ENCODE measurements around the gene DEF6.

Gene DEF6
- total RNA-seq: 6.7 to 106 (median 44.3) reads per million in 17 experiments

- peak; percentile 86 to 94 (median 92) for DNase-seq
Observed at GRCh38 chr6:35297601-35298481, at the start of gene DEF6. TSS of gene DEF6 (plus strand) at chr6:35297818. CDS start at chr6:35297857, 39 bp downstream.

GRCh38 chr6:35248300-35248699 lies 49.3 kb upstream of the DEF6 start:
- no peak for DNase-seq

DNA sequence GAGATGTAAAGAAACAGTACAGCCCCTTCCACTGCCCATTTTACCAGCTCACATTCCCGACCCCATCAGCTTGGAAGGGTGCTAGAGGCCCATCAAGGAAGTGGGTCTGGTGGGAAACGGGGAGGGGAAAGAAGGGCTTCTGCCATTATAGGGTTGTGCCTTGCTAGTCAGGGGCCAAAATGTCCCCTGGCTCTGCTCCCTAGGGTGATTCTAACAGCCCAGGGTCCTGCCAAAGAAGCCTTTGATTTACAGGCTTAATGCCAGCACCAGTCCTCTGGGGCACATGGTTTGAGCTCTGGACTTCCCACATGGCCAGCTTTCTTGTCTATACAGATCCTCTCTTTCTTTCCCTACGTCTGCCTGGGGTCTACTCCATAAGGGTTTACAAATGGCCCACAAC lies 48.7 kb upstream of the DEF6 start:
- DNase-seq: no peak

DNA sequence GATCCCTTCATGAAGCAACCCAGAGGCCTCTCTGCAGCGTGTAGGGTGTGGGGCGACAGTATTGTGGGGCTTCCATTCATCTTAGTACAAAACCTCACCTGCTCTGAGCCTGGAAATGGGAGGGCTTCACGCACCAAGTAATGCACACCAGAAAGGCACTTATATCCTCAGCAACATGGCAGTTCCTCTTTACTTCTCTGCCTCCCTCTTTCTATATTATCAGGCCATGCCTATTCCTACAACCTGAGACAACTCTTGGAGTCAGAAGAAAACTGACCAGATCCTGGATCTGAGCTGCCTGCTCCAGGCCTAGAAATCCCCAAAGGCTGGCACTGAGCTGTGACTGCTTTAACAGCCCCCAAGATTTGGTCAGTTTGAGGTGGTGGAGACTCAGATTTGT lies 45.7 kb upstream of the DEF6 start:
- DNase-seq: no peak

GRCh38 chr6:35253249-35253648 lies 44.4 kb upstream of the DEF6 start:
- DNase-seq: no peak

- DNase-seq: no peak
Observed at GRCh38 chr6:35258336-35258735, 39.3 kb upstream of the DEF6 start.

DNA sequence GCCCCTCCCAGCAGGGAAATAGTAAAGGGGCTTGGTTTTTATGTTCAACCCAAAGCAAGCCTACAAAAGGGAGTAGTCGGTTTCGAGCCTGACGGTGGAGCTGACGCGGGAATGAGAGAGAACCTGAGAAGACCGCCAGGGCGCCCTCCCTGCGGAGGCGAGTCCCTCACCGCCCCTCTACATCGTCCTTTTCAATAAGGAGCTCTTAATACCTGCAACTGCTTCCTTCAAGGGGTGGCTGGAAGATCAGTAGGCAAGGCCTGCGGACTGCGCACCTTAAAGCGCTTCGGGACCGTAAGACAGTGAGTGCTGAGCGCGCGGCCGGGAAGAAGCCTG lies 38.8 kb upstream of the DEF6 start:
- DNase-seq: peak in 1 of 4 experiments; percentile 27

DNA sequence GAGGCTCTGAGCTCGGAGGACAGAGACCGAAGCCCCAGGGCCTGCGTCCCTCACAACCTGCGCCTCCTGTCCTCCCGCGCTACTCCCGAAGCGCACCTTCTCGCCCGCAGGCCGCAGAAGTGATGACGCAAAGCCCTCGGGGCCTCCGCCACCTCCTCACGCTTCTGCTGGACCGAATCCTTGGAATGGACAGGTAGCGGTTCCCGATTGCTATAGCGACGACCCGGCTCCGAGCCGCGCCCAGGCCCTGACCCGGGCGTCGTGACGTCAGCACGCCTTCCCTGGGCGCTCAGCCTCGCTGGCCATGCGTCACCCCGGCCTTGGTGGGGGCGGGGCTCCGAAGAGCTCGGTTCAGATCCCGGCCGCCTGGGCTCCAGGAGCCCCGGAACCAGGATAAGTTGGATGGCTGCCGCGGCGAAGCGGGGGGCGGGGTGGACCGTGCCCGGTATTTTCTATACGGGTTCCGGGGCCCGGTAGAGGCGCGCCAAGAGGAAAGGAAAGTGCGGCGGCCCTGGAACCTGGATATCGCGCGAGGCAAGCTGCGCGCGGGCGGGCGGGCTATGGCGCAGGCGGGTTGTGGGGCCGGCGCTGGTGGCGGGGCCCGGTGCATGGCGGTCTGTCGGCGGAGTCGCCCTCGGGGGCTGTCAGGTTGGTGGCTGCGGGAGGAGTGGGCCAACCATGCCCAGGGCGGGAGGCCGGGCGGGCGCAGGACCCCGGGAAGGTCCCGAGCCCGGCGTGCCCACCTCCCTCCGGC lies 38.2 kb upstream of the DEF6 start, which contains the start of gene ZNF76:
Gene ZNF76, plus strand, starts transcription at position 542 of the 754 bp plus-strand sequence. CDS start 21,417 bp downstream, outside the sequence.
- peak; percentile 98 to 99 (median 98) for DNase-seq

DNA sequence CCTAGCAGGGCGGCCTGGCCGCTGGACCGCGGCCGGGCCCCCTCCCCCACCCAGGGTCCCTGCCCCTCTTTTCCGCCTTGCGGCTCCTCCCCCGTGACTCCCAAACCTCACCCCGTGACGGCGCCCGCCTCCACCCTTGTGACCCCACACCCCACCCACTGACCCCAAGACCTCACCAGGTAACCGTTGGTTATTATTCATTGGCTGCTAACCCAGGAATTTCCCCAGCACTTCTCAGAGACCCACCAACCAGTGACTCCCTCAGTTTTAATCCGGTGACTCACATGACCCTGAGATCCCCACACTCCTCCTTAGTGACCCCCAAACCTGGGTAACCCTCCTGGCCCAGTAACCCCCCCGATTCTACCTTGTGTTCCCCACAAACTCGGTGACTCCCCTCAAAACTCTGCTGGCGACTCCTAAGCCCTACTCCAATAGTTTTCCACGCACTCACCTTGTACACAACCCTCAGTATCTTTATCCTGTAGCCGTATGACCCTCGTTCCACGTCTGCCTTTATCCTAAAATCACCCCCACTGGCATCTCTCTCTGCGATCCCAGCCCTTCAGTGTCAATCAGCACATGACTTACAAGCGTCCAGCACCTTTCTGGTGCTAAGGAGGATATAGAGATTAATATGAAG lies 37.5 kb upstream of the DEF6 start:
- DNase-seq: peak; percentile 67 to 85 (median 79)

DNA sequence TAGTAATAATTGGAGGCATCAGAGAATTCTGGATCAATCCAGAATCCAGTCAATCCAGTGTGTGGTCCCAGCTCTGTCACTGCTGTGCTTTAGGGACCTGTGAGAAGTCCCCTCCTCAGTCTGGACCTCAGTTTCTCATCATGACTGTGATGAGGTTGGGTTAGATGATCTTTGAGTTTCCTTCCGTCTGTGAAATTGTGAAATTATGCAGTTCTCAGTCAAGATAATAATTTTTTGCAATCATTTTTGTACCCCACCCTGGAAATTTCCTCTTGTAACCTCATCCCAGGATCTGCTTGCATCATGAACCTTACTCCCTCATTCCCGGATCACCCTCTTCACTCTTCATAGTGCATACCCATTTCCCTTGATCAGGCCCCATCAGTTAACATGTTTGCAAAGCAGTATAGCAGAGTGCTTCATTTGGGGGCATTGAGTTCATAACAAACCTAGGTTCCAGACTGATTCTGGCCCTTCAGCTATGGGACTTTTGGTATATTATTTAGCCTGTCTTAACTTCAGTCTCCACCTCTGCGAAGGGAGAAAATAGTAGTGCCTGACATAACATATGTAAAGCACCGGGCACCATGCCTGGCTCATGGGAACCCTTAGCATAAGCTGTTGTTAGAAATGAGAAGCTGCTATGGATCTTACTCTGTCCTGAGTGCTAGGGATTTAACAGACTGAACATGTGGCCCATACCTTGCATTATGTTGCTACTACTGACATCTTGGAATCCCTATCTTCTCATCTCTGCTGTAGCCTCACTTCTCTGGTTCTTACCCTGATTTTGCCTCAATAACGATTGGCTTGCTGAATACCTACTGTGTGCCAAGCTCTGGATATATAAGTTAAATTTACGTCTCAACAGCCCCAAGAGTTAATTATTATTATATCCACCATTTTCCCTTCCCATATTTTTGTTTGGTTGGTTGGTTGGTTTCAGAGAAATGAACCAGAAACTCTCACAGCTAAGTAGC lies 36.7 kb upstream of the DEF6 start:
- DNase-seq: no peak

GRCh38 chr6:35262596-35262995 lies 35.0 kb upstream of the DEF6 start:
- DNase-seq: no peak

DNA sequence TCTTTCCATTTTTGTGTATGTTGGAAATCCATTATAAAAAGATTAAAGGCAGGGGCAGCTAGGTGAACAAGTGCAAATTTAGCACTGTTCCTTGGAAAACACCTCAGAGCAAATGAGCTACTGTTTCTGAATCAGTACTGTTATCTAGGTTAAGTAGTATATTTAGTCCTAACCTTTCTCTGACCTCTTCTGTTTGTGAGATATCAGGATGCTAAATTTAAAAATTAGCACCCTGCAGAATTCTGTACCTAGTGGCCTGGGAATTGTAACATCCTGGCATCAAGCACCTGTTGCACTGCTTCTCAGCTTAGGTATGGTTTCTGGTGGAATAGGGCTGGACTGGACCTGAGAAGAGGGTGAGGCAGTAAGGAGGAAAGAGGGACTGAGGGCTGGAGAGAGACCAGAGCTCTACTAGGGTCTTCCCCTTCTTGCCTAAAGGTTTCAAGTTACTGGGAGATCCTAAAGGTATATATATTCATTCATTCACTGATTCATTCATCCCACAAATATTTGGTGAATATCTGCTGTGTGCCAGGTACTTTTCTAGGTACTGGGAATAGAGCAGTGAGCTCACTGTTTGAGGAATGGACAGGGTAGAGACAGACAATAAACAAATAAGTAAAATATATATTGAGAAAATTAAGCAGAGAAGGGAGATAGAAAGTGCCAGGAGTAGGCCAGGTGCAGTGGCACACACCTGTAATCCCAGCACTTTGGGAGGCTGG lies 32.9 kb upstream of the DEF6 start:
- no peak for DNase-seq

DNA sequence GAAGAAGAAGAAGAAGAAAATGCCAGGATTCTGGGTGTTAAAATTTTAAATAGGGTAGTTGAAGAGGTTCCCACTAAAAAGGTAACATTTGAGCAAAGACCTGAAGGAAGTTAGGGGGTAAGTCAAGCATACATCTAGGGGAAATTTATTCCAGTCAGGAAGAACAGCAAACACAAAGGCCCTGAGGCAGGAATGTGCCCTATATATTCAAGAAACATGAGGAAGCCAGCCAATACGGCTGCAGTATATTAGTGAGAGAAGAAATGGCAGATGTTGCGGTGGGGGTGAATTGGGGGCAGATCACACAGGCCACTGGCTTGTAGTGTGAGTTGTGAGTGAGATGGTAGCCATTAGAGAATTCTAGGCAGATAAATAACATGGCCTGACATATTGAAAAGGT lies 32.1 kb upstream of the DEF6 start:
- DNase-seq: no peak

GRCh38 chr6:35267446-35267845 lies 30.2 kb upstream of the DEF6 start:
- DNase-seq: no peak

- DNase-seq: no peak
Observed at GRCh38 chr6:35267897-35268296, 29.7 kb upstream of the DEF6 start.

DNA sequence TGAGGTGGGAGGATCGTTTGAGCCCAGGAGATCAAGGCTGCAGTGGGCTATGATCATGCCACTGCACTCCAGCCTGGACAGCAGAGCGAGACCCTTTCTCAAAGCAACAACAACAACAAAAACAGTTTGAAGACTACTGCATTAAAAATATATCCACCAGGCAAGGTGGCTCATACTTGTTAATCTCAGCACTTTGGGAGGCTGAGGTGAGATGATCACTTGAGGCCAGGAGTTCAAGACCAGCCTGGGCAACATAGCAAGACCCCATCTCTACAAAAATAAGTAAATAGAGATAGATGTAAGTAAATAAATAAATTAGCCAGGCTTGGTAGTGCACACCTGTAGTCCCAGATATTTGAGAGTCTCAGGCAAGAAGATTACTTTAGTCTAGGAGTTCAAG lies 25.6 kb upstream of the DEF6 start:
- no peak for DNase-seq

- no peak for DNase-seq
Observed at GRCh38 chr6:35273822-35274559, 23.6 kb upstream of the DEF6 start.

- DNase-seq: peak in 2 of 4 experiments; percentile 8 to 19
Observed at GRCh38 chr6:35275744-35276260, 21.8 kb upstream of the DEF6 start.

GRCh38 chr6:35278708-35279107 lies 18.9 kb upstream of the DEF6 start:
- DNase-seq: no peak

GRCh38 chr6:35280903-35281302 lies 16.7 kb upstream of the DEF6 start:
- DNase-seq: no peak
